Right cardiac atrium (tissue), 5 donors: Measurements from ENCODE around the gene MNDA. TPM values are rescaled to one million over a fixed set of nuclear protein-coding genes. Genes with fewer than 3 reads are reported as not detected.
A peak's percentile ranks its signal among the peaks of the same experiment; 100 is the strongest.

Source experiments
- ATAC-seq, 2 donors: fragments of 200-7000 bp; cut with Tn5 transposase; one replicate each; pipeline versions ENCODE4 v1.8.0 to v1.9.1; 2020; ENCODE audit warnings: moderate library complexity in 2 of 2, mild to moderate bottlenecking in 1 of 2
- DNase-seq, 3 donors: peaks; one replicate each; pipeline ENCODE4 v3.0.0-alpha.2; 2020
- H3K27ac ChIP-seq: one replicate; pipeline ENCODE4 v1.5.1; 2013; ENCODE audit warnings: mild to moderate bottlenecking, low read length, control low read depth, moderate library complexity
- H3K27me3 ChIP-seq: one replicate; pipeline ENCODE4 v1.6.1; 2013; ENCODE audit not compliant: control insufficient read depth, insufficient read depth
- H3K4me1 ChIP-seq: one replicate; pipeline ENCODE4 v1.6.1; 2013; ENCODE audit warnings: low read length; ENCODE audit not compliant: control insufficient read depth, insufficient read depth
- H3K4me3 ChIP-seq: one replicate; pipeline ENCODE4 v1.5.1; 2013; ENCODE audit warnings: low read length, control low read depth
- H3K9me3 ChIP-seq: one replicate; pipeline ENCODE4 v1.6.1; 2013; ENCODE audit warnings: low read length; ENCODE audit not compliant: control insufficient read depth
- WGBS: extraction: QIAGEN DNeasy Blood & Tissue Kit; methylation state at CpG from one replicate; pipeline ENCODE4 v1.1.7; 2013; 5-methylcytosine and 5-hydroxymethylcytosine counted together
- intact Hi-C, 4 donors: fragments of 100-400 bp; cut with DNase I; formaldehyde crosslinking; loops; one replicate each; pipeline versions ENCODE4 v1.11.0 to v1.14.0; 2022 to 2023
- long read RNA-seq, 4 donors: library from polyadenylated mRNA; unstranded; transcript quantifications; one replicate each; pipeline ENCODE4 v2.0.0, GENCODE V29; 2020 to 2021
- polyA plus RNA-seq: library from polyadenylated mRNA; stranded (reverse); fragments of 200-250 nt; gene quantifications from one replicate; pipeline ENCODE4 v1.2.3, GENCODE V29; 2013
- total RNA-seq, 4 donors: library from RNA; stranded (reverse); fragmentation: NEBNext Ultra II Directional; extraction: Animal tissue kit (Norgen Biotek cat#: 25700); gene quantifications; one replicate each; pipeline ENCODE4 v1.2.1, GENCODE V29; 2021
- donor health status: healthy with polysubstance abuse.
- donor health status: DM: no; HTN: yes; CAD: no.
- donor health status: DM: no; HTN: no; CAD: no.
- donor health status: DM: no; HTN: yes; CAD: no; lungs with severe emphysema.
- donor health status: DM: yes; HTN: yes; CAD: no.

The MNDA gene
- 1 to 10 TPM; 2.3 to 6.4 (median 4.2) TPM for total RNA-seq
- 0.95 TPM for polyA plus RNA-seq
- long read RNA-seq, donor 1, partial matches to known transcripts, result 0 of 3 reads
- long read RNA-seq, donor 1, other reads (novel, unspliced or antisense), result 0 of 3 reads
- long read RNA-seq, donor 2, partial matches to known transcripts, result 1 of 1 reads
- long read RNA-seq, donor 2, other reads (novel, unspliced or antisense), result 0 of 1 reads
- long read RNA-seq, donor 3, partial matches to known transcripts, result 0 of 1 reads
- long read RNA-seq, donor 3, other reads (novel, unspliced or antisense), result 0 of 1 reads
- long read RNA-seq, donor 4, partial matches to known transcripts, result 0 of 1 reads
- long read RNA-seq, donor 4, other reads (novel, unspliced or antisense), result 1 of 1 reads

DNA sequence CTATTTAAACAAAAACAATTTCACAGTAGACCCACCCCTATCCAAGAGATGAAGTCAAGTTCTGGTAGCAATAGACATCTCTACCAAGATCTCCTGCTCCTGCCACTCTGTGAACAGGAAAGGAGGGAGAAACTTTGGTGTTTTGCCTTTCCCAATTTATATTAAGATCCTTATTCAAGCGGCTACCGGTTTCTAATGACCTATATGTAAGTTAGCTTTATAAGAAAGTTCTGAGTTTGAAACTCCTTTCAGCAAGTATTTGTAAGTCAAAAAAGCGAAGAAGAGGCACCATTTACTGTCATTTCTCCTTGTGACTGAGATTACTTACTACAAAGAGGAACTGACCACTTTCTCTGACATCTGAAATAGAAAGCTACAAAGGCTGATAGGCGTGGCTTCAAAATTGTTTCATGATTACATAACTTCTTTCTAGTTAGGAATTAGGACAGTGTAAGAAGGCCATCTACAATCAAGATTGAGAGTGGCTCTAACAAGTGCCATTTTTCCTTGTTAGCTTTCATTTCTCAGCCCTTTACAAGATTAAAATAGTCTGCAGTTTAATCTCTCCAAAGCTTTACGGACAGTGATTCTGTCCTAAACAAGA lies at the start of gene MNDA:
TSS of gene MNDA (plus strand) at position 448 of the 604 bp plus-strand sequence. CDS start 10,803 bp downstream, outside the sequence.
- Histone ChIP-seq H3K27me3 (no peaks in the 10 kb centered on the region), H3K9me3 (no peaks in the 10 kb centered on the region), H3K4me1 (no peaks in the 10 kb centered on the region), H3K27ac (no peak within 1 kb of the TSS), H3K4me3 (no peak within 1 kb of the TSS)
- 72% methylated on average over 5 of the region's 5 CpGs for WGBS
- no peak for ATAC-seq
- DNase-seq, result no peak
- intact Hi-C loops, result no loop called here

DNA sequence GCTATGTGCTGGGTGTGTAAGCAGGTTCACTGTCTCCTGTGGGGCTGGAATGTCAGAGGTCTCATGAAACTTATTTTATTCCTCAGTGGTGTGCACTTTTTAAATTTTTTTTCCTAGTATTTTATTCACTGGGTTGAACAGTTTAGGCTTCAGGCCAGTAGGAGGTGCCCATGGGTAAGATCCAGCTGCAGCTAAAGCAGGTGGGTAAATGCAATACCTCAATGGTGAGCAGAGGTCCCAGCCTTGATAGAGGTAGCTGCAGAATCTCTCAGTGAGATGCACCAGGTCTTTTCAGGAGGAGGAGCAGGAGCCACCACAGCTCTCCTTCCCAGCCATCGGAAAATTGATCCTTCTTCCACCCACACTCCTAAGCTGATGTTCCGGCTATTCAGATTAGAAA lies 37.5 kb upstream of the MNDA start:
- H3K9me3 ChIP-seq, result no peaks in the 10 kb centered on the region
- ATAC-seq, result no peak

DNA sequence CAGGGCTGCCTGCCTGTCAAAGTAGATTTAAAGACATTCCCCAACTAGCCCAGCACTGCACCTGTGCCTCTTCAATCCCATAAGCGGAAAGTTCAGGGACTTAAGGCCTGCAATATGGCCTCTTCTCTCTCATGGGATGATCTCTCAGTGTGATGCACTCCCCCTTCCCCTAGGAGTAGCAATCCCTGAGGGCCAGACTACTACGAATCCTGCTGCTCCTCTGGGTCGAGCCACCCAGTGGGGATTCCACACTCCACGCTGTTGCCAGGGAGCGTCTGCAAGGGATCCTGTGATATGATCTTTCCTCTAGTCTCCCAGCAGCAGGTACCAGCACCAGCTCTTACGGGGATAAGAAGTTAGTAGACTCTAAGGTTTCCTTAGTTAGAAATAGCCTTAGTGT lies 36.9 kb upstream of the MNDA start:
- no peak overlapping the region for H3K27ac ChIP-seq
- H3K4me3 ChIP-seq, result no peak overlapping the region
- no peak for DNase-seq
- ATAC-seq, result no peak
- intact Hi-C loops, result no loop called here
- no peaks in the 10 kb centered on the region for H3K9me3 ChIP-seq
- no peaks in the 10 kb centered on the region for H3K27me3 ChIP-seq
- WGBS, result 69% methylated on average over 6 of the region's 6 CpGs
- H3K4me1 ChIP-seq, result no peaks in the 10 kb centered on the region

More for the DNA sequence above, 37.5 kb upstream of the MNDA start:
- H3K4me3 ChIP-seq, result no peak overlapping the region
- no peaks in the 10 kb centered on the region for H3K27me3 ChIP-seq
- DNase-seq, result no peak
- H3K27ac ChIP-seq, result no peak overlapping the region
- intact Hi-C loops, result no loop called here
- H3K4me1 ChIP-seq, result no peaks in the 10 kb centered on the region
- 72% methylated on average over 2 of the region's 2 CpGs for WGBS

DNA sequence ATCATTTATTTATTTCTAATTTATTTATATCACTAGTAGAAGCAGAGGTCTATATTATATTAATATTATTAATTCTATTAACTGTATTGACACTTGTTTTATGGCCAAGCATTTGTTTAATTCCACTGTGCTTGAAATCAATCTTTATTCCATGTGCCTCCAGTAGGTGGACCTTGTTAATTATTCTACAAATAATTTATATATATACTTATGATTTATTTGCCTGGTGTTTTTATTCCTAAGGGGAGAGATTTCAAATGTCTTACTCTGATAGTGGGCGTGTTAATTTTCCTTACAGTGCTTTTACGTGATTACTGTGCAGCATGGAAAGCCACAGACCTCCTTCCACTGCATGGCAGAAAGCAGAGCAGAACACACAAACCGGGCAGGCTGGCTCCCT lies 32.6 kb upstream of the MNDA start:
- 59% methylated on average over 3 of the region's 3 CpGs for WGBS
- intact Hi-C loops, result no loop called here
- ATAC-seq, result no peak

DNA sequence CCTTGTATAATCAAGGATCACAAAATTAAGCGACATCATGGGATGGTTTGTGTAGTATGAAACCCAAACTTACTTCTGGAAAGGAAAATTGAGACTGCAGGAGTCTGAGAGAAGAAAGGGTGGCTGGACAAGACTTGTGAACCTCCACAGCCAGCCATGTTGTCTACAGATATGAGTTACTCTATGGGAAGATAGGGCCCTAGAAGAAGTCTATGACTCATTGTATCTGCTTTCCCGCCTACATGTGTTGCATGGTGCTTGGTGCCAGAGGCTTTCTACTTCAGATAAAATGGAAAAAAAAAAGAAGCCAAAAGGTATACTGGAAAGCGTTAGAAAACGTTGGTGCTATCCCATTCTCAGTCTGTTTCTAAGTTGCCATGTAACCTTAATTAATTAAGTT lies 31.5 kb upstream of the MNDA start:
- Histone ChIP-seq H3K4me3 (no peak overlapping the region), H3K27me3 (no peaks in the 10 kb centered on the region), H3K4me1 (no peaks in the 10 kb centered on the region), H3K27ac (no peak overlapping the region), H3K9me3 (no peaks in the 10 kb centered on the region)
- DNase-seq (no peak), ATAC-seq (no peak)
- intact Hi-C loops, result no loop called here
- WGBS, result 75% methylated on average over 4 of the region's 4 CpGs

More for the DNA sequence above, 32.6 kb upstream of the MNDA start:
- H3K9me3 ChIP-seq, result no peaks in the 10 kb centered on the region
- H3K27me3 ChIP-seq, result no peaks in the 10 kb centered on the region
- H3K4me3 ChIP-seq, result no peak overlapping the region
- no peak overlapping the region for H3K27ac ChIP-seq
- H3K4me1 ChIP-seq, result no peaks in the 10 kb centered on the region
- DNase-seq, result no peak

DNA sequence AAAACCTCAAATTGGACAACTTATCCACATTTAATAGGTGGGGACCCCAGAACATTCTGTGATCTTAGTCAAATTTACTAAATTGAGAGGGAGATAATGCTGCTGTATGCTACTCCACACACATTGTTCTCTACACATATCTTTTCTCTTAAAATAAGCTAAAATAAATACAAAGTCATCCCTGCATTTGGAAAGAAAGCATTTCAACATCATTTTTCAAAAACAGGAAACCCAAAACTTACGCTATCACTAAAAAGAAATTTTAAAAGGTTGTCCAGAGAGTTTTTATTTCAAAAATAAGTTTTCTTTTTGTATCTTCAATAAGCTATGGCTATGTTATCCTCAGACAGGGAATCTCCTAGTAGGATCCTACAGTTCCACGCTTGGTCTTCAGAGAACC lies 30.6 kb upstream of the MNDA start:
- H3K4me3 ChIP-seq, result no peak overlapping the region
- intact Hi-C loops, result no loop called here
- ATAC-seq, result no peak

DNA sequence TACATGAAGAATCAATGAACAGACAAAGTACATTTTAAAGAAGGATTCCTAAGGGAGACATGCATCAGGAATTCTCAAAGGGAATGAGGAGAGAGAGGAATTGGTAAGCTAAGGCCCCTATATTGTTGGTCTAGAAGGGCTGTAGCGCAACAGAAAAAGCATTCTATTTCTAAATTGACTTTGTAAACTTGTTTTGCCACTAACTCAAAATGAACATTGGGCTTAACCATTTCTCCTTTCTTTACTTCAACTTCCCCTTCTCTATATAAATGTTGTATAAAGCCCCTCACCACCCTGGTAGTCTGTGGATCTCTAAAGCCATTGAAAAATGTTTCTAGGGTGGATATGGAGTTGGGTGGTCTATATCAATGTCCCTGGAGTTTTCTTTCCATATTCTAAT lies 29.8 kb upstream of the MNDA start:
- H3K4me1 ChIP-seq, result no peaks in the 10 kb centered on the region
- no peaks in the 10 kb centered on the region for H3K9me3 ChIP-seq
- WGBS, result 92% methylated on average over 1 of the region's 1 CpG
- DNase-seq (no peak), ATAC-seq (no peak)
- no peaks in the 10 kb centered on the region for H3K27me3 ChIP-seq
- H3K27ac ChIP-seq, result no peak overlapping the region
- no peak overlapping the region for H3K4me3 ChIP-seq
- intact Hi-C loops, result no loop called here

More for the DNA sequence above, 30.6 kb upstream of the MNDA start:
- WGBS, result 81% methylated on average over 2 of the region's 2 CpGs
- Histone ChIP-seq H3K27me3 (no peaks in the 10 kb centered on the region), H3K9me3 (no peaks in the 10 kb centered on the region), H3K27ac (no peak overlapping the region), H3K4me1 (no peaks in the 10 kb centered on the region)
- DNase-seq, result no peak

DNA sequence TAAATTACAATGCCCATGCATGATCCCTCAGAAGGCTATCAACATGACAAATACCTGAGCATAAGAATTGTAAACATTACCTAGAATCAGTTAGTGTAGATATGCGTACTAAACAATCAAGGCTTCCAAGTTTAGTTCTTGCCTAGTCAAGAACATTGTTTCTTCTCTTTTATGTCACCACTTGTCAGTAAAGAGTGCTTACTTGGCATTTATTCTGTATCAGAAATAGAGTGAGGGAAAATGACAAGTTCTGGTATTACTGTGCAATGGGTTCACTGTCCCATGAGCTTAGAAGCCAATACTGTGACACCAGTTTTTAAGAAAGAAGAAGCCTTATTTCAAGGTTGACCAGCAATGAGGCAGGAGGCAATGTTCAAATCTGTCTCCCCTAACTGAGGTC lies 27.5 kb upstream of the MNDA start:
- DNase-seq (no peak), ATAC-seq (no peak)
- intact Hi-C loops, result no loop called here
- WGBS, result 91% methylated on average over 1 of the region's 1 CpG
- no peaks in the 10 kb centered on the region for H3K4me1 ChIP-seq
- H3K27me3 ChIP-seq, result no peaks in the 10 kb centered on the region
- no peak overlapping the region for H3K27ac ChIP-seq
- H3K4me3 ChIP-seq, result no peak overlapping the region
- H3K9me3 ChIP-seq, result no peaks in the 10 kb centered on the region

DNA sequence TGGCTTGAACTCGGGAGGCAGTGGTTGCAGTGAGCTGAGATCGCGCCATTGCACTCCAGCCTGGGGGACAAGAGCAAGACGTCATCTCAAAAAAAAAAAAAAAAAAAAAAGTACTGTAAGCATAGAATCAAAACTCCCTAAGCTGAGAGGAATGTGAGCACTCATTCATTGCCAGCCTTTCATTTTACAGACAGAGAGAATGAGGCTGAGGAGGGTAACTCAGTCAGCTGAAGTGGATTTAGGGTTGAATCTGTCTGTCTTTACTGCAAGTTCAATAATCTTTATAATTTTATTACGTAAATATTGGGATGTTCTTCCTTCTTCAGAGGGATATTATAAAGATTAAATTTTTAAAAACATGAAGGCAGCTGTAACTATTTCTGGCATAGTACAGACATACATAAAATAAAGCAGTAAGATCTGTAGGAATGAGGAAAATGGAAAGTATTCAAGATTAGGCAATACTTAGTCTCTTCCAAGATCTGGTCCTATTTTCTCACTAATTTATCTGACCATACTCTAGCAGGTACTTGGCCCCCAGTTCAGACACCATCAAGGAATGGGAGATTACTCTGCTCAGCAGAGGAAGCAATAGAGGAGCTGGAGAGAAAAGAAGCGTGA lies 24.1 kb upstream of the MNDA start:
- Histone ChIP-seq H3K27me3 (no peaks in the 10 kb centered on the region), H3K4me3 (no peak overlapping the region), H3K27ac (no peak overlapping the region), H3K4me1 (no peaks in the 10 kb centered on the region), H3K9me3 (no peaks in the 10 kb centered on the region)
- DNase-seq (no peak), ATAC-seq (no peak)
- intact Hi-C loops, result no loop called here
- WGBS, result 62% methylated on average over 6 of the region's 6 CpGs

DNA sequence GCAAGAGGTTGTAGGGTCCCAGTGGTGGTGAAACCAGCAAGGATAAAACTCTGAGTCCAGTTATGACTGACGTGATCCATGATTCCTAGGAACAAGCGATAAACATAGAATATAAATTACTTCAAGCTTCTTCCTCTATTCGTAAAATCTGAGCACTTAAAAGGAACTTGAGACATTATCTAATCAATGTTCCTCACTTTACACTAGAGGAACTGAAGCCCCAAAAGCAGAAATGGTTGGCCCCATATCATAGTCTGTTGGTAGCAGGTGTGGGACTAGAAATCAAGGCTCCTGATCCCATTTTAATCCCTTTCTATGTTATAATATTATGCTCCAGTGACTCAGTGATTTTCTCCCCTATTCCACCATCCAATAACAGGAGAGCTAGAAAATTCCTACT lies 21.9 kb upstream of the MNDA start:
- Histone ChIP-seq H3K4me1 (no peaks in the 10 kb centered on the region), H3K27ac (no peak overlapping the region), H3K27me3 (no peaks in the 10 kb centered on the region), H3K4me3 (no peak overlapping the region), H3K9me3 (no peaks in the 10 kb centered on the region)
- intact Hi-C loops, result no loop called here
- DNase-seq (no peak), ATAC-seq (no peak)
- WGBS, result 69% methylated on average over 3 of the region's 3 CpGs

DNA sequence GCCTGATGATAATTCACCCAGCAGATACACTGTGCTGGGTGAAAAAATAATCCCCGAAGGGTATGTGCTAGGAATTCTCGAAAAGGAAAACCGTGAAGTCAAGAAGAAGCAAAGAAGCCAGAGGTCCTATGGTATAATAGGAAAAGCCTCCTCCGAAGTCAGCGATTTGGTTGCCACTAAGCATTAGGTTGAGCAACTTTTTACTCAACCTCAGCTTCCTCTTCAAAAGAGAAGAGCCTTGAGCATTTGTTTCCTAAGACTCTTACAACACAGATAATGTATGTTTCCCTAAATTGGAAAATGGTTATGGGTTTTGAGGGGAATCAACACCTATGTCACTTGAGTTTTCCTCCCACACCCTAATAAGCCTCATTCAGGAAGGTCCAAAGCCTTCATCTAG lies 21.3 kb upstream of the MNDA start:
- Histone ChIP-seq H3K9me3 (no peaks in the 10 kb centered on the region), H3K27ac (no peak overlapping the region), H3K27me3 (no peaks in the 10 kb centered on the region), H3K4me3 (no peak overlapping the region), H3K4me1 (no peaks in the 10 kb centered on the region)
- no peak for DNase-seq
- peak in 1 of 2 donors; percentile 43 for ATAC-seq
- intact Hi-C loops, result no loop called here
- 84% methylated on average over 5 of the region's 5 CpGs for WGBS
